PFSK-1 (cell line): ENCODE results near the gene CD52.

Experiments
- FOXP2 ChIP-seq: optimal IDR thresholded peaks from 2 replicates; pipeline ENCODE3; 2011; ENCODE audit warnings: borderline replicate concordance, control low read depth, inconsistent platforms; ENCODE audit not compliant: insufficient read depth; ENCODE audit errors: extremely low read length, extremely low read depth
- POLR2AphosphoS5 ChIP-seq: IDR thresholded peaks from 2 replicates; pipeline ENCODE4 v1.6.1; 2012; ENCODE audit warnings: low read depth, mild to moderate bottlenecking, control low read depth, low read length, moderate library complexity
- SIN3A ChIP-seq: IDR thresholded peaks from 2 replicates; pipeline ENCODE4 v1.6.1; 2012; ENCODE audit warnings: mild to moderate bottlenecking, low read length, moderate library complexity, borderline replicate concordance; ENCODE audit not compliant: insufficient read depth
- TAF1 ChIP-seq: IDR thresholded peaks from 2 replicates; pipeline ENCODE4 v1.6.1; 2012; ENCODE audit warnings: low read length, control low read depth, borderline replicate concordance; ENCODE audit not compliant: insufficient read depth
- TF ChIP-seq, protein P1 (sequence below), 2 experiments: IDR thresholded peaks; 2 replicates each; pipeline versions ENCODE4 v1.6.1 to v1.8.0; 2011 to 2012; ENCODE audit warnings: low read depth in 2 of 2, low read length in 2 of 2, control low read depth in 1 of 2, inconsistent platforms in 1 of 2, mild to moderate bottlenecking in 1 of 2, moderate library complexity in 1 of 2; ENCODE audit not compliant: insufficient read depth in 1 of 2

Gene CD52

DNA sequence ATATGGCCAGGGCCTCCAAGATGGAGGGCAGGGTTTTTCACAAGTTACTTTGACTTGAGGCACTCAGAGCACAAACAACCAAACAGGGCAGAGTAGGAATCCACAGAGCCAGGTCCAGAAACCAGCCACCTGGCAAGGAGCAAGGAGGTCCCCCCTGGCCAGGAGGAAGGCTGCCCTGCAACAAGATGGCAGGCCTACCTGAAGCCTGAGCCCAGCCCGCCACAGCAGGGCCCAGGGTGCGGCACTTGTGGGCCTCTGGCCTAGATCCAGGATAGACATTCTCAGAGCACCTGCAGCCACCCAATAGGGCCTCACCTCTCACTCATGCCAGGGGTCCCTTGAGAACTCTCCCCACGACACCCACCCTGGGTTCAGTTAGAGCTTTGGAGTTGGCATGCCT is 26.3 kb upstream of the CD52 start:
- no peak for TF ChIP-seq TAF1
- no peak for TF ChIP-seq FOXP2
- no peak for TF ChIP-seq POLR2AphosphoS5
- TF ChIP-seq, protein P1, sequence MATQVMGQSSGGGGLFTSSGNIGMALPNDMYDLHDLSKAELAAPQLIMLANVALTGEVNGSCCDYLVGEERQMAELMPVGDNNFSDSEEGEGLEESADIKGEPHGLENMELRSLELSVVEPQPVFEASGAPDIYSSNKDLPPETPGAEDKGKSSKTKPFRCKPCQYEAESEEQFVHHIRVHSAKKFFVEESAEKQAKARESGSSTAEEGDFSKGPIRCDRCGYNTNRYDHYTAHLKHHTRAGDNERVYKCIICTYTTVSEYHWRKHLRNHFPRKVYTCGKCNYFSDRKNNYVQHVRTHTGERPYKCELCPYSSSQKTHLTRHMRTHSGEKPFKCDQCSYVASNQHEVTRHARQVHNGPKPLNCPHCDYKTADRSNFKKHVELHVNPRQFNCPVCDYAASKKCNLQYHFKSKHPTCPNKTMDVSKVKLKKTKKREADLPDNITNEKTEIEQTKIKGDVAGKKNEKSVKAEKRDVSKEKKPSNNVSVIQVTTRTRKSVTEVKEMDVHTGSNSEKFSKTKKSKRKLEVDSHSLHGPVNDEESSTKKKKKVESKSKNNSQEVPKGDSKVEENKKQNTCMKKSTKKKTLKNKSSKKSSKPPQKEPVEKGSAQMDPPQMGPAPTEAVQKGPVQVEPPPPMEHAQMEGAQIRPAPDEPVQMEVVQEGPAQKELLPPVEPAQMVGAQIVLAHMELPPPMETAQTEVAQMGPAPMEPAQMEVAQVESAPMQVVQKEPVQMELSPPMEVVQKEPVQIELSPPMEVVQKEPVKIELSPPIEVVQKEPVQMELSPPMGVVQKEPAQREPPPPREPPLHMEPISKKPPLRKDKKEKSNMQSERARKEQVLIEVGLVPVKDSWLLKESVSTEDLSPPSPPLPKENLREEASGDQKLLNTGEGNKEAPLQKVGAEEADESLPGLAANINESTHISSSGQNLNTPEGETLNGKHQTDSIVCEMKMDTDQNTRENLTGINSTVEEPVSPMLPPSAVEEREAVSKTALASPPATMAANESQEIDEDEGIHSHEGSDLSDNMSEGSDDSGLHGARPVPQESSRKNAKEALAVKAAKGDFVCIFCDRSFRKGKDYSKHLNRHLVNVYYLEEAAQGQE (IDR thresholded peaks at IDR 0.05; ENCODE audit: insufficient read depth in 1 of 2, low read depth in 2 of 2, low read length in 2 of 2) = no peak
- no peak for TF ChIP-seq SIN3A

DNA sequence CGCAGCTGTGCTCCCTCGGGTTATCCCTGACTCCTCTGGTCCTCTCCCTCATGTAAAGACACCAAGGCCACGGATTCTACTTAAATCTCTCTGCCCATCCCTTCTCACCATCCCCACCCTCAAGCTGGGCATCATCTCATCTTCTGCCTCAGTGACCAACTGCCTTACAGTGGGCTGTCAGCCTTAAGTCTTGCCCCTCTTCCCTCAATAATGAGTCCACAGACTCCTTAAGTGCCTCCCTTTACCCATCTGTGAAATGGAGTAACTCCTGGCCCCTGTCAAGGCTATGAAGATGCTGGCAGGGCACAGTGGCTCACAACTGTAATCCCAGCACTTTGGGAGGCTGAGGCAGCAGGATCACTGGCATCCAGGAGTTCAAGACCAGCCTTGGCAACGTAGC is 25.8 kb upstream of the CD52 start:
- TF ChIP-seq, protein P1 (IDR thresholded peaks at IDR 0.05; ENCODE audit: insufficient read depth in 1 of 2, low read depth in 2 of 2, low read length in 2 of 2) = no peak
- TF ChIP-seq FOXP2 = no peak
- no peak for TF ChIP-seq TAF1
- no peak for TF ChIP-seq SIN3A
- TF ChIP-seq POLR2AphosphoS5 = no peak

DNA sequence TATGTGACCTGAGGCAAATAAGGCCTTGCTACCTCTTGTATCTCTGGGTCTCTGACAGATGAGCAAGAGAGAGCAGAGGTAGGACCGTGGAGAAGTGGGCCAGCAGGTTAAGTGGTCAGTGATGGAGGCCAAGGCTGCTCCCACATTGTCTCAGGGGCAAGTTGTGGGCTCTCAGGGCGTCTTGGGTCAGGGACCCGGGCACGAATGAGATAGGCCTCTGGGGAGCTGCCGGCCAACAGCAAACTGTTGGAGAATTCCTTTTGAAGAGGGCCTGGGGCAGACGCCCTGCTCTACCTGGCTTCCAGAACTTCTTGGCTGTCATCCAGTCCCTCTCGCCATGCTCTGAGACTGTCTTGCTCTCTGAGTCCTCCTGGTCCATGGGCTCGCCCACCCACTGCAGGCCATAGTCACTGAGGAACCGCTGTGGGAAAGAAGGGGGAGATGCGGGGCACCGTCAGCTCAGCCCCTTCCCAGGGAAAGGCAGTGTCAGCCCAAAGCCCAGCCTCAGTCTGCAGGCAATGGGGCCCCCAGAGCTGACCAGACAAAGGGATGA is 23.8 kb upstream of the CD52 start:
- TF ChIP-seq TAF1 = no peak
- TF ChIP-seq, protein P1 (IDR thresholded peaks at IDR 0.05; ENCODE audit: insufficient read depth in 1 of 2, low read depth in 2 of 2, low read length in 2 of 2) = no peak

DNA sequence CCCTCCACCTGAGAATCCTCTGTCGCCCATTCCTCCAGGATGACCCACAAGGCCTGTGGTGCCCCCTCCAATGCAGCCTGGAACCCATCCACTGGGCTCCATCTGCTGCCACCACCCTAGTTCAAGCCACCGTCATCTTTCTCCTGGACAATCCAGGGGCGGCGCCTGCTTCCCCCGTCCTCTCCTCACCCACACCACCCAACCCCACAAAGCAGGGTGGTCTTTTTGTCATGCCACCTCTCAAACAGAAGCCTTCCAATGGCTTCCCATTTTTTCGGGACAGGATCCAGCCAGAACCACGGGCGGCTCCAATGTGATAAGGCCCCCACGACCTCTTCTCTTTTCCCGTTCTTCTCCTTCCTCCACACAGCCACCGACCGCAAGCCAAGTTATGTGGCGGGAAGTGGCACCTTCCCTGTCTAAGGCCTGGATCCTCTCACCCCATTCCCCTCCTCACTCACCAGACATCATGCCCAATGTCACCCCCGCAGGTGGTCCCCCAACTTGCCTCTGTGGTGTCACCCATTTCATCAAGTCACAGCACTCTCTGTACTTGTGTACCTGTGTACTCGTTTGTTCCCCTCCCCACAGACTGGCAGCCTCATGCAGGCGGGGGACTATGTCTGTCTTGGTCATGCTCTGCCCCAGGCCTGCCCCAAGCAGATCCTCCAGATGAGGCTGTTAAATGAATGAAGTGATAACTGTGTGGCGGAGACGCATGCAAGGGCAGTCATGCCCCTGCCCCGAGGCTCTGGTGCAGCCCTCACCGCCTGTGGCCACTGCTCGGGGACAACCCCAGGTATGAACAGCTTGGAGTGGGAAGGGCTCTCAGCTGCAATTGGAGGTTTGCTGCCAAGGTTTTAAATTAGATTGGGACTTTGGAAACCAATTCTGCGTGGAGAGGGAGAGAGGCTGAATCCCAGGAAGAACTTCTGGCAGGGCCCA is 22.3 kb upstream of the CD52 start:
- TF ChIP-seq FOXP2 (no peak), POLR2AphosphoS5 (no peak), SIN3A (no peak), TAF1 (no peak)
- TF ChIP-seq, protein P1 (IDR thresholded peaks at IDR 0.05; ENCODE audit: insufficient read depth in 1 of 2, low read depth in 2 of 2, low read length in 2 of 2) = no peak
